K562 (cell line): ENCODE measurements around the gene HSF5. TPM values are rescaled to one million over a fixed set of nuclear protein-coding genes. Genes with fewer than 3 reads are reported as not detected.

Experiments used
- ARID3B ChIP-seq: fragments of 250-450 bp; sonication (Bioruptor Pico); IDR thresholded peaks from 2 replicates; pipeline ENCODE4 v1.4.0; 2020; ENCODE audit warnings: borderline replicate concordance
- ASH1L ChIP-seq: fragments of 450-650 bp; IDR thresholded peaks from 2 replicates; pipeline ENCODE4 v1.6.1; 2018; ENCODE audit warnings: borderline replicate concordance, mild to moderate bottlenecking, low read depth; ENCODE audit not compliant: partially characterized antibody
- ATF1 ChIP-seq, 2 experiments: fragments of 450-650 bp in 1 of 2; IDR thresholded peaks; 2 replicates each; pipeline ENCODE4 v1.6.1; 2016; ENCODE audit warnings: missing compliant biosample characterization in 1 of 2, missing genetic modification characterization in 1 of 2
- BHLHE40 ChIP-seq: IDR thresholded peaks from 2 replicates; pipeline ENCODE4 v1.6.1; 2011; ENCODE audit warnings: low read length, improper control_type of control experiment
- CEBPB ChIP-seq: fragments of 450-650 bp; IDR thresholded peaks from 2 replicates; pipeline ENCODE4 v1.6.1; 2016; ENCODE audit warnings: missing genetic modification characterization, missing compliant biosample characterization
- CREM ChIP-seq: IDR thresholded peaks from 2 replicates; pipeline ENCODE4 v1.6.1; 2014; ENCODE audit warnings: antibody characterized with exemption, low read depth
- ELF2 ChIP-seq: fragments of 250-450 bp; sonication (Bioruptor Pico); IDR thresholded peaks from 2 replicates; pipeline ENCODE4 v1.5.0; 2021; ENCODE audit warnings: mild to moderate bottlenecking
- FOXP1 ChIP-seq: sonication (generic); formaldehyde crosslinking; IDR thresholded peaks from 2 replicates; pipeline ENCODE4 v1.8.0; 2022; ENCODE audit warnings: mild to moderate bottlenecking, missing genetic modification reagents
- KDM5B ChIP-seq: fragments of 200-600 bp; sonication (generic); IDR thresholded peaks from 2 replicates; pipeline ENCODE4 v1.6.1; 2012; ENCODE audit warnings: low read depth, mild to moderate bottlenecking, moderate library complexity, low read length, control low read depth, inconsistent platforms; ENCODE audit not compliant: insufficient replicate concordance
- MAX ChIP-seq: sonication (generic); formaldehyde crosslinking; IDR thresholded peaks from 2 replicates; pipeline ENCODE4 v1.9.0; 2022; ENCODE audit warnings: mild to moderate bottlenecking, missing genetic modification reagents
- MBD2 ChIP-seq: sonication (generic); IDR thresholded peaks from 2 replicates; pipeline ENCODE4 v1.6.1; 2016; ENCODE audit warnings: low read depth, borderline replicate concordance
- MNT ChIP-seq, 2 experiments: fragments of 450-650 bp; conservative IDR thresholded peaks; 2 replicates each; pipeline ENCODE4 v1.6.1; 2017; ENCODE audit warnings: mild to moderate bottlenecking in 2 of 2, moderate library complexity in 2 of 2
- MTA2 ChIP-seq: fragments of 450-650 bp; IDR thresholded peaks from 2 replicates; pipeline ENCODE4 v1.6.1; 2016; ENCODE audit warnings: low read depth
- NCOA6 ChIP-seq: fragments of 450-650 bp; IDR thresholded peaks from 2 replicates; pipeline ENCODE4 v1.6.1; 2017; ENCODE audit warnings: mild to moderate bottlenecking
- NFATC3 ChIP-seq: fragments of 450-650 bp; IDR thresholded peaks from 2 replicates; pipeline ENCODE4 v1.6.1; 2017; ENCODE audit warnings: mild to moderate bottlenecking
- POLR2G ChIP-seq: fragments of 200-400 bp; formaldehyde crosslinking; IDR thresholded peaks from 2 replicates; pipeline ENCODE4 v1.6.1; 2017; ENCODE audit warnings: low read depth, mild to moderate bottlenecking, antibody characterized with exemption, low read length, moderate library complexity
- RBM14 ChIP-seq: fragments of 200-400 bp; formaldehyde crosslinking; IDR thresholded peaks from 2 replicates; pipeline ENCODE4 v1.6.1; 2018; ENCODE audit warnings: low read depth, mild to moderate bottlenecking, low read length, moderate library complexity, borderline replicate concordance; ENCODE audit not compliant: insufficient read depth
- RBM17 ChIP-seq: fragments of 200-400 bp; formaldehyde crosslinking; IDR thresholded peaks from 2 replicates; pipeline ENCODE4 v1.6.1; 2017; ENCODE audit warnings: low read depth, mild to moderate bottlenecking, low read length, borderline replicate concordance
- SMC3 ChIP-seq: conservative IDR thresholded peaks from 2 replicates; pipeline ENCODE4 v1.6.1; 2011; ENCODE audit warnings: low read depth, low read length, improper control_type of control experiment; ENCODE audit not compliant: insufficient read depth
- SRSF1 ChIP-seq: fragments of 200-400 bp; formaldehyde crosslinking; IDR thresholded peaks from 2 replicates; pipeline ENCODE4 v1.6.1; 2017; ENCODE audit warnings: mild to moderate bottlenecking, low read depth, low read length, moderate library complexity
- SUPT5H ChIP-seq: fragments of 450-650 bp; IDR thresholded peaks from 2 replicates; pipeline ENCODE4 v1.6.1; 2016
- TRIM25 ChIP-seq: fragments of 450-650 bp; IDR thresholded peaks from 2 replicates; pipeline ENCODE4 v1.7.0; 2016; ENCODE audit warnings: borderline replicate concordance
- ZNF184 ChIP-seq: sonication (generic); formaldehyde crosslinking; IDR thresholded peaks from 2 replicates; pipeline ENCODE4 v1.5.0; 2020; ENCODE audit warnings: missing genetic modification reagents
- ZNF239 ChIP-seq: fragments of 250-450 bp; sonication (Bioruptor Pico); IDR thresholded peaks from 2 replicates; pipeline ENCODE4 v1.4.0; 2020; ENCODE audit warnings: mild to moderate bottlenecking
- ZNF584 ChIP-seq: fragments of 200-800 bp; sonication (Bioruptor generic); IDR thresholded peaks from 2 replicates; pipeline ENCODE4 v1.6.1; 2016; ENCODE audit warnings: low read depth, mild to moderate bottlenecking, missing genetic modification characterization, missing compliant biosample characterization
- ZNF586 ChIP-seq: fragments of 450-650 bp; formaldehyde crosslinking; conservative IDR thresholded peaks from 2 replicates; pipeline ENCODE4 v1.4.0; 2020; ENCODE audit warnings: mild to moderate bottlenecking, moderate library complexity
- polyA plus RNA-seq, 8 experiments: library from polyadenylated mRNA; depleted of rRNA in 4 of 8; stranded (reverse) in 5 of 8; unstranded in 3 of 8; fragments of >200 nt; fragmentation: Nextera tagmentation in 2 of 8; fragmentation: Illumina TruSeq in 1 of 8; extraction: Ambion mirVana in 2 of 8; extraction: Trizol in 1 of 8; gene quantifications; 2 replicates each; pipeline versions ENCODE4 v1.2.1 to v1.2.3, GENCODE V29; 2011 to 2014; ENCODE audit warnings: inconsistent platforms in 1 of 8, missing spikeins in 1 of 8
- total RNA-seq, 7 experiments: library from RNA; depleted of rRNA in 6 of 7; stranded (reverse); fragments of >200 nt in 6 of 7; fragmentation: Illumina TruSeq in 2 of 7; extraction: Trizol in 2 of 7; gene quantifications; 2 replicates each; pipeline versions ENCODE4 v1.2.1 to v1.2.3, GENCODE V29; 2011 to 2021; ENCODE audit warnings: low replicate concordance in 1 of 7

Gene HSF5
- total and polyA plus RNA-seq, 9 of the 15 experiments (the other 6 are each of a cell fraction or from before 2014, with no cell fraction given) = 0.04 TPM; not detected in 8

- TF ChIP-seq MTA2 (peak; percentile 88), CEBPB (tag) (no peak), ZNF239 (CRISPR knock-in tag) (no peak), ARID3B (CRISPR knock-in tag) (no peak), ZNF184 (no peak), MAX (CRISPR knock-in tag) (no peak), KDM5B (no peak), MBD2 (peak; percentile 50; the same call in 1 of the 2 replicates), ZNF586 (CRISPR knock-in tag) (no peak), ZNF584 (CRISPR knock-in tag) (no peak), SUPT5H (no peak), SRSF1 (no peak), RBM17 (no peak), TRIM25 (no peak), FOXP1 (CRISPR knock-in tag) (no peak), SMC3 (no peak), POLR2G (no peak), CREM (0 out of 2 replicates have a peak, but pooled peaks have one; percentile 10), NFATC3 (no peak), BHLHE40 (peak; percentile 74; the same call in 1 of the 2 replicates), MNT (conservative IDR thresholded peaks at IDR 0.05) (peak in 1 of 2 experiments; percentile 64; a peak in 2 of 4 replicates), ATF1 (CRISPR knock-in tag; IDR thresholded peaks at IDR 0.05) (no peak), ATF1 (tag; IDR thresholded peaks at IDR 0.05) (no peak; the same call in 1 of the 2 replicates), NCOA6 (no peak; the same call in 1 of the 2 replicates), RBM14 (no peak), ASH1L (no peak), ELF2 (no peak)
Observed at GRCh38 chr17:58436805-58437239, 51.4 kb downstream of the HSF5 start (continued).
